C4-2B (cell line): ENCODE data around the gene FES.

Source experiments
- ZFX ChIP-seq: fragments of 450-650 bp; IDR thresholded peaks from 2 replicates; pipeline ENCODE4 v1.6.1; 2017
- TF ChIP-seq, protein P1 (sequence below): fragments of 450-650 bp; conservative IDR thresholded peaks from 2 replicates; pipeline ENCODE4 v1.5.1; 2017; ENCODE audit warnings: mild to moderate bottlenecking

DNA sequence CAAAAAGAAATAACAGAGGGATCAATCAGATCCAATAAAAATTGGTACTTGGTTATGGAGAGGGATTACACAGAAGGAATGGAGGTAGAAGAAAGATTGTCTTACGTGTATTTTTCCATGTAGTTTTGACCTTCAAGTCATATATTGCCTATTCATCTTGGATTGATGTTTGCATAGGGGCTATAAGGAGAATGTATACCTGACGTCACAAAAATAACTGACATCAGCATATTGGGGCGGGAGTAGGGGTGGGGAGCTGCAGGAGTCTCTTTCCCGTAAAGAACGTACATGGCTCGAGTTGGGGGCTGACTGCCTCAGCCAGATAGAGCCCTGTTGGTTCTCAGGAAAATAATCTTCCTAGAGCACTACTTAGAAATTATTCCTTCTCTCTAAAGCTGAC is 21.8 kb upstream of the FES start:
- TF ChIP-seq, protein P1, sequence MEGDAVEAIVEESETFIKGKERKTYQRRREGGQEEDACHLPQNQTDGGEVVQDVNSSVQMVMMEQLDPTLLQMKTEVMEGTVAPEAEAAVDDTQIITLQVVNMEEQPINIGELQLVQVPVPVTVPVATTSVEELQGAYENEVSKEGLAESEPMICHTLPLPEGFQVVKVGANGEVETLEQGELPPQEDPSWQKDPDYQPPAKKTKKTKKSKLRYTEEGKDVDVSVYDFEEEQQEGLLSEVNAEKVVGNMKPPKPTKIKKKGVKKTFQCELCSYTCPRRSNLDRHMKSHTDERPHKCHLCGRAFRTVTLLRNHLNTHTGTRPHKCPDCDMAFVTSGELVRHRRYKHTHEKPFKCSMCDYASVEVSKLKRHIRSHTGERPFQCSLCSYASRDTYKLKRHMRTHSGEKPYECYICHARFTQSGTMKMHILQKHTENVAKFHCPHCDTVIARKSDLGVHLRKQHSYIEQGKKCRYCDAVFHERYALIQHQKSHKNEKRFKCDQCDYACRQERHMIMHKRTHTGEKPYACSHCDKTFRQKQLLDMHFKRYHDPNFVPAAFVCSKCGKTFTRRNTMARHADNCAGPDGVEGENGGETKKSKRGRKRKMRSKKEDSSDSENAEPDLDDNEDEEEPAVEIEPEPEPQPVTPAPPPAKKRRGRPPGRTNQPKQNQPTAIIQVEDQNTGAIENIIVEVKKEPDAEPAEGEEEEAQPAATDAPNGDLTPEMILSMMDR = no peak
- TF ChIP-seq ZFX = no peak
